Endometrial microvascular endothelial cells (primary cell): Measurements from ENCODE around the gene FCHO1. TPM values are rescaled to one million over a fixed set of nuclear protein-coding genes. Genes with fewer than 3 reads are reported as not detected.

Source experiments
- in situ Hi-C: cut with HindIII; loops from 2 replicates; pipeline ENCODE4 v1.10.0; 2017; ENCODE audit warnings: low sequenced_read_pairs, low pct_unique_long_range_greater_than_20kb; ENCODE audit errors: inconsistent ontology term
- total RNA-seq: library from RNA; depleted of rRNA; stranded (reverse); fragments of >200 nt; gene quantifications from one replicate; pipeline ENCODE4 v1.2.3, GENCODE V29; 2015; ENCODE audit errors: inconsistent ontology term

The FCHO1 gene
- total RNA-seq, 1 donor from 2014 or later, result 3.0 TPM

DNA sequence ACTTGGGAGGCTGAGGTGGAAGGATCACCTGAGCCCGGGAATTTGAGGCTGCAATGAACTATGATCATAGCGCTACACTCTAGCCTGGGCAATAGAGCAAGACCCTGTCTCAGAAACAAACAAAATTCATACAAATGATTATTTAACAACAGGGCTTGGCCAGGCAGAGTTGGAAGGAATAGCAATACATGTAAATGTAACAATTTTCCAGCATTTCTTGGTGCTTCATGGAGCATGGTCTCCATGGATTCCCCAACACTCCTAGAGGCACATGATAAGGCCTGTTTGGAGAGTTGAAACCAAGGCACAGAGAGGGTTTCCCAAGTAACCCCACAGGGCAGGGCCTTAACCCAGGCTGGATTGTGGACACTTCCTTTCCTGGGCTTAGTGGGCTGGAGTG lies 59.8 kb downstream of the FCHO1 start:
- in situ Hi-C loops, result no loop called here

DNA sequence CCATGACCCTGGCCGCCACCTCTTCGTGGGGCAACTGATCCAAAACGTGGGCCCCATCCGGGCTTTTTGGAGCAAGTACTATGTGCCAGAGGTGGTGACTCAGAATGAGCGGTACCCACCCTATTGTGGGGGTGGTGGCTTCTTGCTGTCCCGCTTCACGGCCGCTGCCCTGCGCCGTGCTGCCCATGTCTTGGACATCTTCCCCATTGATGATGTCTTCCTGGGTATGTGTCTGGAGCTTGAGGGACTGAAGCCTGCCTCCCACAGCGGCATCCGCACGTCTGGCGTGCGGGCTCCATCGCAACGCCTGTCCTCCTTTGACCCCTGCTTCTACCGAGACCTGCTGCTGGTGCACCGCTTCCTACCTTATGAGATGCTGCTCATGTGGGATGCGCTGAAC lies 60.4 kb downstream of the FCHO1 start:
- in situ Hi-C loops, result no loop called here

DNA sequence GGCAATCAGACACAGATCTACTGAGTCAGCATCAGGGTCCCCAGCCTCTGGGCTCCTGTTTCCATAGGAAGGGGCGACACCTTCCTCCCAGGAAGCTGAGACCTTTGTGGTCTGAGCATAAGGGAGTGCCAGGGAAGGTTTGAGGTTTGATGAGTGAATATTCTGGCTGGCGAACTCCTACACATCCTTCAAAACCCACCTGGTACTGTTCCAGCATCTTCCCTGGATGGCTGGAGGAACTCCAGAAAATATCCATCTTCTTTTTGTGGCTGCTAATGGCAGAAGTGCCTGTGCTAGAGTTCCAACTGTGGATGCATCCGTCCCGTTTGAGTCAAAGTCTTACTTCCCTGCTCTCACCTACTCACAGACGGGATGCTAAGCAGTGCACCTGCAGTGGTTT lies 60.8 kb downstream of the FCHO1 start:
- in situ Hi-C loops, result no loop called here

DNA sequence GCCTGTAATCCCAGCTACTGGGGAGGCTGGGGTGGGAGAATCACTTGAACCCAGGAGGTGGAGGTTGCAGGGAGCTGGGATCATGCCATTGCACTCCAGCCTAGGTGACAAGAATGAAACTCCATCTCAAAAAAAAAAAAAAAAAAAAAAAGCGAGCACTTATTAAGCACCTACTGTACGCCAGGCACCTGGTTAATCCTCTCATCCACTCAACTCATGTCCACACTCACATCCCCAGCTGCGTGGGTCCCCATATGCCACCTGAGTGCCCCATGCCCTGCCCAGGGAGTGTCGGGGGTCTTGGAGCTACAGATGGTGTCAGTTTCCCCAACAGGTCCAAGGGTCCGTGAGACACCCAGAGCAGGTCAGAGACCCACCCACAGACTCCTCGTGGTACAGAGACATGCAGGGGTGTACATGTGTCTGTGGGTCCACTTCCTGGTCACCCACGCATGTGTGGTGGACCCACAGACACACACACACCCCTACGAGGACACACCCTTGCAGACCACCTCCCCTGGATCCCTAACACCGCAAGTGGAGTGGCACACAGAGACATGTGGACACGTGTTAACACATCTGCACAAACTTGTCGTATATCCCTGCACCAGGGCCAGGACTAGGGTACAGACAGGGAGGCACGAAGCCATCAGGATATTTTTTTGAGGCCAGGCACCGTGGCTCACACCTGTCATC lies 66.5 kb downstream of the FCHO1 start:
- in situ Hi-C loops, result no loop called here

DNA sequence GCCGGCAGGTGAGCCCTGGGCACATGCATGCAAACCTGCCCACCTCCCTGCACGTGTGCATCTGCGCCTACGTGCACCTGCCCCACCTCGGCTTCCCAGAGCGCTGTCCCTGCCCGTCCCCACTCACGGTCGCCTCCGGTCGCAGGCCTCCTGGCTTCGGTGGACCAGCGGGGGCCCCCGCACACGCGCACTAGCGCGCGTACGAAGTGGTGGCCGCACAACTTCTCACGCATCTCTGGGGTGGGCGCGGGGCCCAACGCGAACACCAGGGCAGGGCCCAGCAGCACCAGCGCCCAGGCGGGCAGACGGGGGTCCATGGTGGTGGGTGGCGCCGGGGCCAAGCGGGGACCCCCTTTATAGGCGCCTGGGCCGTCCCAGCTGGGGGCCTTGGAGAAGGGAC lies 69.9 kb downstream of the FCHO1 start, which contains the start of gene INSL3:
Gene INSL3, minus strand, starts transcription at position 330 of the 400 bp plus-strand sequence. Its CDS starts 13 bp downstream, at position 317.
- in situ Hi-C loops, result no loop called here

DNA sequence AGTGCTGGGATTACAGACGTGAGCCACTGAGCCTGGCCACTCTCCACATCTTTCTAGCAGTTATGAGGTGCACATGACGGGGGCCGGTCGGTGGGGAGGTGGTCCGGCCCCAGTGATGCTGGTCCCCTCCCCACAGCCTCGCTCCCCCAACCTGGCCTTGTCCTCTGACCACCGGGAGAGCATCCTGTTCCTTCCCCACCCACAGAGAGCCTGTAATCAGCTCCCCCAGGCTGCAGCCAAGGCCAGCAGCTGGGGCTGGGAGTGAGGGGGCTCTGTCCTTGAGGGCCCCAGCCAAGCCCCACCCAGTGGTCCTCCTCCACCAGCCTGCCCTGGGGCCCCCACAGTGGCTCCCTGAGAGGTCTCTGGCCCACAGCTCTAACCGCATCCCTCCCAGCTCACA lies 73.1 kb downstream of the FCHO1 start:
- in situ Hi-C loops, result no loop called here

DNA sequence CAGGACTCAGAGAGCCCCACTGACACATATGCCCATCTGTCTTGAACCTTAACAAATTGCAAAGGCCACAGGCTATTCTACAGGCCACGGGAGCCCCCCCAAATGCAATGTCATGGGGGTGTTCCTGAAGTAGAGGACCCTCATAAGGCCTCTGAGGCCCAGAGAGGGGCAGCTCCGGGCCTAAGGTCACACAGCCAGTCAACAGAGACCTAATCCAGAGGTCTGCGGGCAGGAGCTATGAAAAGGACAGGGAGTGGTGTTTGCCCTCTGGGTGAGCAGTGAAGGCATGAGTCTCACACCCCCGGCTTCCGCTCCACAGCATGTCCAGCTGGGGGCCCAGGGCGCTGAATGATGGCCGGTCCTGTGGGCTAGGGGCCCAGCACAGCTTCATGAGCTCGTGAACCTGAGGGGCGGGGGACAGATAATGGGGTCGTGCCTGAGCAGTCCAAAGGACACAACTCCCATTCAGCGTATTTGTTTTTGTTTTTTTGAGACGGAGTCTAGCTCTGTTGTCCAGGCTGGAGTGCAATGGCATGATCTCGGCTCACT lies 75.3 kb downstream of the FCHO1 start:
- in situ Hi-C loops, result no loop called here

DNA sequence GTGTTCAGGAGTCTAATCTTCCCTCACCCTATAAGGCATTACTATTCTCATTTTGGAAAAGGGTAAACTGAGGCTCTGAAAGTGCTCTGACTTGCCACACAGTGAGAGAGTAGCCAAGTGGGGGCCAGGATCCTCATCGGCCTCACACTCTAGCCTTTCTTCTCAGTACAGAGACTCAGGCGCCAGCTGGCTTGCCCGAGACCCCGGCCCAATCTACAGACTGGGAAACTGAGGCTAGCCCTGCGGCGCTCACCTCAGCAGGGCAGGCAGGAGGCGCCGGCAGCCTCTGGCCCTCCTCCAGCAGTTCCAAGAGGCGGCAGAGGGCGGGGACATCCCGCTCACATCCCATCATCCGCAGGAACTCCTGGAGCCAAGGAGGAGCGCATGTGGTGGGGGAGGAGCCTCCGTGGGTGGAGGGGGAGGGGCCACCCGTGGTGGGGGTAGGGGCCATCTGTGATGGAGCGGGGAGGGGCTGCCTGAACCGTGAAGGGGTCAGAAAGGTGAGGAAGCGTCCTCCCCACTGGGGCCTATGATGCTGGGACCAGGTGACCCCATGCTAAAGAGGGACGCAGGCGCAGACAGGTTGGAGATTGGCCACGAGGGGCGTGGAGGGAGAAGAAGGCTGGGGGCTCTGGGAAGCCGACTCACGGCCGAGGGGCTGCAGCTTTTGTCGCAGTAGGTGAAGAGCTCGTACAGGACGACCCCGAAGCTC lies 78.7 kb downstream of the FCHO1 start:
- in situ Hi-C loops, result no loop called here

DNA sequence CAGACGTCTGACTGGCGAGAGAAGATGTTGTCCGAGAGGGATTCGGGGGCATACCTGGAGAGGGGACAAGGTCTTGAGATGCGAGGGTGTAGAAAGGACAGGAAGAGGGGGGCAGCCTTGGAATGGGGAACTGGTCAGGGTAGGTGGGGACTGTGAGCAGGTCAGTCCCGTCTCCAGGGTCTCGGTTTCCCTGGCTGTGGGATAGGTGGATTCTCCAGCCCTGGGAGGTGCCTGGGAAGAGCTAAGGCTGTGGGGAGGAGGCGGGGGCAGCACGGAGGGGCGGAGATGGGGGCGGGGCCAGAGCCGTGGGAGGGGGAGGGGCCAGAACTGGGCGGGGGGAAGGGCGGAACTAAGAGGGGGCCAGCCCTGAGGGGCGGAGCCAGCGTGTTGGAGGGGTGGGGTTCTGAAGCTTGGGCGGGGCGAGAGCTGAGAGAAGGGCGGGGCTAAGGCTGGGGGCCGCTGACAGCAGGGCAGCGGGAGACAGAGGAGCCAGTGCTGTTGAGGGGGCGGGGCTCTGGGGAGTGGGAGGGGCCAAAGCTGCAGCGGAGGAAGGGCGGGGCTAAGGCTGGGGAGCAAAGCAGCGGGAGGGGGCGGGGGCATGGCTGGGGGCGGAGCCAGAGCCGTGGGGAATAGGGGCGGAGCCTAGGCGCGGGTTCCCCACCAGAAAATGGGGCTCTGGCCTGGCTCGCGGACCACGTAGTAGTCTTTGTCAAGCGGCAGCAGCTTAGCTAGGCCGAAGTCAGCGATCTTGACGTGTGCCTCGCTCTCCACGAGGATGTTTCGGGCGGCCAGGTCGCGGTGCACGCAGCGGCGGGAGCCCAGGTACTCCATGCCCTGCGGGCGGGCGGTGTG lies 79.5 kb downstream of the FCHO1 start:
- in situ Hi-C loops, result no loop called here

DNA sequence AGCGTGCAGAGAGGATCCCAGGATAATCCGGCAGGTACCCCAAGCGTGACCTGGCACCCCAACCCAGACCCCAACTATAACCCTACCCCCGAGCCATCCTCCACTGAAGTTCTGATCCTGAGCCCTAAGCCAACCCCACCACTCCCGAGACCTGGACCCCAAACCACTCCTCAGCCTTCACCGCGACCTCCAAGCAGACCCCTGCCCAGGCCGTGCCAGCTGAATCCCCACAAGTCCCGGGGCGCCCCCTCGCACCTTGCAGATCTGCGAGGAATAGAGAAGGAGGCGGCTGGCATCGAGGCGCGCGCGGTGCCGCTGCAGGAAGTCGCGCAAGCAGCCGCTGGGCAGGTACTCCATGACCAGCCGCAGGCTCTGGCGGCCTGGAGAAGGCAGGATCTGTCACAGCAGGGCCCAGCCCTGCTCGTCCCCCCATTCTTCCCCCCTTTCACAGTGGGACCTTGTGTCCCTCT lies 80.2 kb downstream of the FCHO1 start:
- in situ Hi-C loops, result no loop called here

DNA sequence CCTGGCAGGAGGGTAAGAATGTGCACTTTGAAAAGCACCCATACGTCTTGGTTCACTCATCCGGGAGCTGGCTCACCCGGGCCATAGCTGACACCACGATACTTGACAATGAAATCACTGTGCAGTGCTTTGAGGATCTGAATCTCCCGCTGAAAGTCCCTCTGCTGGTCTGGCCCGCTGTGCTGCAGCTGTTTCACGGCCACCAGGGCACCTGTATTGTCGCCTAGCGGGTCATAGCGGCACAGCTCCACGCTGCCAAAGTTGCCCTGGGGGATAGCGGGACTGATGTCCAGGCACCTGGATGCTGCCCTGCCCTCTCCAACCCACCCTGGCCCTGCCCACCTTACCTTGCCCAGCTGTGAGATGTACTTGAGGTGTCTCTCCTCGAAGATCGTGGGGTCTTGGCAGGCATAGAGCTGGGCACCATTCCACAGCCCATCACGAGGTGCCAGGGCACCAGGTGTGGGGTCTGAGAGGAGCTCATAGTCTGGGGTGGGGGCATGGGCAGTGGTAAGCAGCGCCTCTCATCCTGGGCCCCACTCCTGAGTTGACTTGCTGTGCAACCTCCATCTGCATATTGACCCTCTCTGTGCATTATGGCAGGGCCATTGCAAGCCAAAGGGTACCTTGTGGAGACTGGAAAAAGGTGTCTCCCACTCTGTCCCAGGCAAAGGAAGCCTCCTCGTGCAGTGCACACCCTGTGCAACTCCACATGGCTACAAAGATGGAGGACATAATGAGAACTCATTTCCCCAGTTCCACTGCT lies 81.3 kb downstream of the FCHO1 start:
- in situ Hi-C loops, result no loop called here

DNA sequence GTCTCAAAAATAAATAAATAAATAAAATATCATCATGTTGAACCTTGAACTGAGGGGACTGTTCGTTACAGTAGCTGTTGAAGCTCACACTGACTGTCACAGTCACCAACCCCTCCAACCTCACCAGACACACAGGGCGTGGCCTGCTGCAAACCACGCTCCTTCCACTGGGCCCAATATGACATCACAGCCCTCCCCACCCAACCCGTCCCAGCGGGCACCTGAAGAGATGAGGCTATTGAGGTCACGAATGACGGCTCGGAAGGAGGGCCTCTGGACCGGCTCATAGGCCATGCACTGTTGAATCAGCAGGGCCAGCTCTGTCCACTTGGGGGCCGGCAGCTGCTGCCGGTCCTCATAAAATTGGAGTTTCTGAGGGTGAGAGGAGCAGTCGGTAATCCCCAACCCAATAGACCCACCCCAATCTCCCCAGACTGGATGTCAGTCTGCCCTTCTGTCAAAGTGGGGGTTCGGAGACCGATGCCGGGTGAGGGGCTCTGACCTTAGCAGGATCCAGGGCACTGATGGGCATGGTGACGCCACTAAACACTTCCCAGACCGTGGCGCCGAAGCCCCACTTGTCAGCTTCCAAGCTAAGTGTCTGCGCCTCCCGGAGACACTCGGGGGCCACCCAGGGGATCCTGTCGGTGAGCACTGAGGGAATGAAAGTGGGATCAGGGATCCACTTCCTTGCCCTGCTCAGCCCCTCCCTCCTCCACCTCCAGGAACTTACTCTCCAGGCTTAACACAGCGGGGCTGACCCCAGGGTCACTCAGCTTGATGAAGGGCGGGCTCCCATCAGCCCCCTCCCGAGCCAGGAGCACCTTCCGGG lies 83.3 kb downstream of the FCHO1 start:
- in situ Hi-C loops, result no loop called here

DNA sequence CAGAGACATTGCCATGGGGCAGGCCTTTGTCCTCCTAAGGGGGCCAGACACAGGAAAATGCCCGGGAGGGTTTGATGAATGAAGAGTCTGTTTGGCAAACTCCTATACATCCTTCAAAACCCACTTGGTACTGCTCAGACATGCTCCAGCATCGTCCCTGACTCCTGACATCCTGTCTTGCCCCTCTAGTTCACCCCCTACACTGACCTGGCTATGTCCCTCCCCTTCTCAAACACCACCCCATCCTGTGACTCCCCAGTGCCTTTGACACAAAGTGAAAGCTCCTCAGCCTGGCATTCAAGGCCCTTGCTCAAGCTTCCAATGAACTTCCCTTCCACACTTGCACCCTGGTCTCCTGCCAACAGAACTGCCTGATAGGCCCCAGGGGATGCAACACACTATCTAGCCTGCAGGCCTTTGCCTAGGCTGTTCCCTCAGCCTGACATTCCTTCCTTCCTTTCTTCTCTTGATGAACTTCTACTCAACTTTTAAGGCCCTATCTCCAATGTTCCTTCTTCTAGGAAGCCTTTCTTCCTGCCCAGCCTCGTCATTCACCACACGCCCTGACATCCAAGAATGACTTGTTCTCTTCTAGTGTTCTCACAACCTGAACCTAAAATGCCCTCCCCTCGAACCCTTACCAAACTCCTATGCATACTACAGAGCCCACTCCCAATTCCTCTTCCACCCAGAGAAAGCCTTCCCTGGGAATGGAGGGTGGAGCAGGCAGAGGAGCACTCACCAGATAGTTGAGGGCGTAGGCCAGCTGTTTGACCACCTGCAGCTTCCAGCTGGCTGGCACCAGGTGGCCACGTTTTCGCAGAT lies 84.1 kb downstream of the FCHO1 start:
- in situ Hi-C loops, result no loop called here

DNA sequence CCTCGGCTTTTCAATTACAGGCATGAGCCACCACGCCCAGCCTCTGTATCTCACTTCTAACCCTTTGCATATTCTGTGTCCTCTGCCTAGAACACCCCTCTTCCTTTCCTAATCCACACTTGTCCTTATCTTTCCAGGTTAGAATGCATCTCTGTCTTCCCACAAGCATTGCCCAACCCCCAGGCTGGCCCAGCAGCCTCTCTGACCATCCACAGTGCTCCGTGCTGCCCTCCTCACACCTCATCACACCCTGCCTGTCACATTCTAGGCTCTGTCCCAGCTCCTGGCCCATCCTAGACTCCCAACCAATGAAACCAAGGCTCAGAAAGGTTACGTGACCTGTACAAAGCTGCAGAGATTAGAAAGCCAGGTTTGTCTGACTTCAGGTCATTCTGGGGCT lies 85.3 kb downstream of the FCHO1 start:
- in situ Hi-C loops, result no loop called here

DNA sequence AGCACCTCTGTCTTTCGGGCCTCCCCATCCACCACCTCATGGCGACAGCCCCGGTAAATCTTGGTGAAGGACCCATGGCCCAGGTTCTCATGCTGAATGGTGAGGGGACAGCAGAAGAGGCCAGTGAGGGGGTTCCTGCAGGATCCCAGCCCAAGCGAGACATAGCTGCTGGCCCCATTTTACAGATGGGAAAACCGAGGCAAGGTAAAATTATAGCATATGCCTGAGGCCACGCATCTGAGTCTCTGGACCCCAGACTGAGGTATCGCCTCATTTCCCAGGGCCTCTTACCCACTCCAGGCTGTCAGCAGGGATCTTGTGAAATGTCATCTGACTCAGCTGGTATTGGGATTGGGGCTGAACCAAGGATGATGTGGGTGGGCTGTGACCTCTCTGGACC lies 86.7 kb downstream of the FCHO1 start:
- in situ Hi-C loops, result no loop called here
